ENCODE results near the gene GRIK2.

DNA sequence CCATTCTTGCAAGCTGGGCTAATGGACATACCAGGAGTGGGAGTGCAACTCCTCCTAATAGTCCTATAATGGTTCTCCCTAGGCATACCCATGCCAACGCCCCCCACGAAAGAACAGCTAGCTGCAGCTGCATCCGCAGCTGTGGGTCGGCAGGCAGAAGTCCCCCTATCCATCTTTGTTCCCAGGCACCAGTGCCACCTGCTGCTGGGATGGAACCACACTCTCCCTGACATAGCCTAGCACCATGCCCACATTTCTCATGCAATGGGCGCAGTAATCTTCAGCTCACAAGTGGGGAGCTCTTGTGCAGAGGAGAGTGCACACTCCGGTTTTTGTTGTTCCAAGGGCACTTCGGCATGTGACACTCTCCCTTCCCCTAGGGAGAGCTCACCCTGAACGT is 567.8 kb downstream of the GRIK2 start:
- TF ChIP-seq, protein P1, sequence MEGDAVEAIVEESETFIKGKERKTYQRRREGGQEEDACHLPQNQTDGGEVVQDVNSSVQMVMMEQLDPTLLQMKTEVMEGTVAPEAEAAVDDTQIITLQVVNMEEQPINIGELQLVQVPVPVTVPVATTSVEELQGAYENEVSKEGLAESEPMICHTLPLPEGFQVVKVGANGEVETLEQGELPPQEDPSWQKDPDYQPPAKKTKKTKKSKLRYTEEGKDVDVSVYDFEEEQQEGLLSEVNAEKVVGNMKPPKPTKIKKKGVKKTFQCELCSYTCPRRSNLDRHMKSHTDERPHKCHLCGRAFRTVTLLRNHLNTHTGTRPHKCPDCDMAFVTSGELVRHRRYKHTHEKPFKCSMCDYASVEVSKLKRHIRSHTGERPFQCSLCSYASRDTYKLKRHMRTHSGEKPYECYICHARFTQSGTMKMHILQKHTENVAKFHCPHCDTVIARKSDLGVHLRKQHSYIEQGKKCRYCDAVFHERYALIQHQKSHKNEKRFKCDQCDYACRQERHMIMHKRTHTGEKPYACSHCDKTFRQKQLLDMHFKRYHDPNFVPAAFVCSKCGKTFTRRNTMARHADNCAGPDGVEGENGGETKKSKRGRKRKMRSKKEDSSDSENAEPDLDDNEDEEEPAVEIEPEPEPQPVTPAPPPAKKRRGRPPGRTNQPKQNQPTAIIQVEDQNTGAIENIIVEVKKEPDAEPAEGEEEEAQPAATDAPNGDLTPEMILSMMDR (IDR thresholded peaks at IDR 0.05) = no peak
- no peak for TF ChIP-seq POLR2AphosphoS5 (IDR thresholded peaks at IDR 0.05)
- TF ChIP-seq POLR2A (IDR thresholded peaks at IDR 0.05) = no peak
